HepG2 (cell line): ENCODE results near the gene RIPK3. TPM values are rescaled to one million over a fixed set of nuclear protein-coding genes. Genes with fewer than 3 reads are reported as not detected.
A peak's percentile ranks its signal among the peaks of the same experiment; 100 is the strongest.

ENCODE experiments used
- AKNA ChIP-seq: sonication (generic); formaldehyde crosslinking; IDR thresholded peaks from 2 replicates; pipeline ENCODE4 v1.4.0; 2020; ENCODE audit warnings: missing genetic modification reagents, borderline replicate concordance
- DDIT3 ChIP-seq: sonication (generic); formaldehyde crosslinking; IDR thresholded peaks from 2 replicates; pipeline ENCODE4 v1.4.0; 2020; ENCODE audit warnings: mild to moderate bottlenecking, missing genetic modification reagents
- FOSL2 ChIP-seq: sonication (generic); formaldehyde crosslinking; IDR thresholded peaks from 2 replicates; pipeline ENCODE4 v1.4.0; 2020; ENCODE audit warnings: missing genetic modification reagents
- JUND ChIP-seq: sonication (generic); formaldehyde crosslinking; IDR thresholded peaks from 2 replicates; pipeline ENCODE4 v1.8.0; 2022; ENCODE audit warnings: mild to moderate bottlenecking, missing genetic modification reagents
- MIER3 ChIP-seq: IDR thresholded peaks from 2 replicates; pipeline ENCODE4 v1.6.1; 2016; ENCODE audit warnings: missing compliant biosample characterization, borderline replicate concordance
- MNT ChIP-seq: fragments of 450-650 bp; IDR thresholded peaks from 2 replicates; pipeline ENCODE4 v1.6.1; 2016
- PRDM15 ChIP-seq: sonication (generic); formaldehyde crosslinking; IDR thresholded peaks from 2 replicates; pipeline ENCODE4 v1.4.0; 2020; ENCODE audit warnings: missing genetic modification reagents
- SATB2 ChIP-seq: sonication (generic); formaldehyde crosslinking; IDR thresholded peaks from 2 replicates; pipeline ENCODE4 v1.5.0; 2020; ENCODE audit warnings: missing genetic modification reagents
- STAG1 ChIP-seq: sonication (generic); formaldehyde crosslinking; IDR thresholded peaks from 2 replicates; pipeline ENCODE4 v1.4.0; 2020; ENCODE audit warnings: missing genetic modification reagents
- TBP ChIP-seq: sonication (generic); formaldehyde crosslinking; IDR thresholded peaks from 2 replicates; pipeline ENCODE4 v1.5.0; 2020; ENCODE audit warnings: missing genetic modification reagents
- UBTF ChIP-seq: sonication (generic); formaldehyde crosslinking; IDR thresholded peaks from 2 replicates; pipeline ENCODE4 v1.4.0; 2020; ENCODE audit warnings: mild to moderate bottlenecking, missing genetic modification reagents
- ZFX ChIP-seq: sonication (generic); formaldehyde crosslinking; IDR thresholded peaks from 2 replicates; pipeline ENCODE4 v1.4.0; 2020; ENCODE audit warnings: mild to moderate bottlenecking, low read depth, missing genetic modification reagents, moderate library complexity
- ZNF225 ChIP-seq: sonication (generic); formaldehyde crosslinking; IDR thresholded peaks from 2 replicates; pipeline ENCODE4 v1.4.0; 2020; ENCODE audit warnings: mild to moderate bottlenecking, missing genetic modification reagents
- ZNF260 ChIP-seq: sonication (generic); formaldehyde crosslinking; IDR thresholded peaks from 2 replicates; pipeline ENCODE4 v1.4.0; 2020; ENCODE audit warnings: missing genetic modification reagents, low read depth, mild to moderate bottlenecking, borderline replicate concordance
- ZNF552 ChIP-seq: sonication (generic); formaldehyde crosslinking; IDR thresholded peaks from 2 replicates; pipeline ENCODE4 v1.9.0; 2022; ENCODE audit warnings: missing genetic modification reagents, mild to moderate bottlenecking, borderline replicate concordance
- polyA plus RNA-seq, 8 experiments: library from polyadenylated mRNA; depleted of rRNA in 3 of 8; stranded (reverse) in 7 of 8; unstranded in 1 of 8; fragments of >200 nt; fragmentation: Illumina TruSeq in 4 of 8; extraction: Trizol in 4 of 8; gene quantifications; 2 replicates each; pipeline versions ENCODE4 v1.2.1 to v1.2.3, GENCODE V29; 2011 to 2016; ENCODE audit warnings: low read depth in 4 of 8, missing spikeins in 1 of 8, mixed read lengths in 1 of 8; ENCODE audit not compliant: insufficient read depth in 1 of 8
- total RNA-seq, 5 experiments: library from RNA; depleted of rRNA; stranded (reverse); fragments of >200 nt; fragmentation: Illumina TruSeq; extraction: Trizol; gene quantifications; 2 replicates each; pipeline ENCODE4 v1.2.3, GENCODE V29; 2016; ENCODE audit warnings: low read depth in 1 of 5

RIPK3 gene
- total and polyA plus RNA-seq, 2 of the 13 experiments (the other 11 are each of a cell fraction or from before 2014, with no cell fraction given): not detected

GRCh38 chr14:24315807-24316596 lies 23.8 kb downstream of the RIPK3 start (continued):
- TF ChIP-seq MNT (peak; percentile 30; the same call in 1 of the 2 replicates), ZFX (peak; percentile 99), ZNF260 (CRISPR knock-in tag) (peak; percentile 98), PRDM15 (CRISPR knock-in tag) (peak; percentile 84), ZNF225 (CRISPR knock-in tag) (peak; percentile 97), JUND (CRISPR knock-in tag) (peak; percentile 48), FOSL2 (CRISPR knock-in tag) (peak; percentile 55), TBP (CRISPR knock-in tag) (no peak; the same call in 1 of the 2 replicates), STAG1 (CRISPR knock-in tag) (peak; percentile 58), DDIT3 (no peak), SATB2 (CRISPR knock-in tag) (peak; percentile 99), ZNF552 (CRISPR knock-in tag) (peak; percentile 98), UBTF (peak; percentile 97), MIER3 (CRISPR knock-in tag) (peak; percentile 88; the same call in 1 of the 2 replicates), AKNA (CRISPR knock-in tag) (peak; percentile 97)
